Left forelimb (tissue), 1 donor: ENCODE results near the gene STK38.
A peak's percentile ranks its signal among the peaks of the same experiment; 100 is the strongest.
"Not testable (repeated sequence)": the region's sequence is repeated elsewhere in the genome, so short reads cannot be mapped to it uniquely, and the experiment has no call there.

ENCODE experiments used
- DNase-seq: peaks from one replicate; pipeline ENCODE4 v3.0.0-alpha.2; 2018; ENCODE audit warnings: low spot score

Gene STK38

DNA sequence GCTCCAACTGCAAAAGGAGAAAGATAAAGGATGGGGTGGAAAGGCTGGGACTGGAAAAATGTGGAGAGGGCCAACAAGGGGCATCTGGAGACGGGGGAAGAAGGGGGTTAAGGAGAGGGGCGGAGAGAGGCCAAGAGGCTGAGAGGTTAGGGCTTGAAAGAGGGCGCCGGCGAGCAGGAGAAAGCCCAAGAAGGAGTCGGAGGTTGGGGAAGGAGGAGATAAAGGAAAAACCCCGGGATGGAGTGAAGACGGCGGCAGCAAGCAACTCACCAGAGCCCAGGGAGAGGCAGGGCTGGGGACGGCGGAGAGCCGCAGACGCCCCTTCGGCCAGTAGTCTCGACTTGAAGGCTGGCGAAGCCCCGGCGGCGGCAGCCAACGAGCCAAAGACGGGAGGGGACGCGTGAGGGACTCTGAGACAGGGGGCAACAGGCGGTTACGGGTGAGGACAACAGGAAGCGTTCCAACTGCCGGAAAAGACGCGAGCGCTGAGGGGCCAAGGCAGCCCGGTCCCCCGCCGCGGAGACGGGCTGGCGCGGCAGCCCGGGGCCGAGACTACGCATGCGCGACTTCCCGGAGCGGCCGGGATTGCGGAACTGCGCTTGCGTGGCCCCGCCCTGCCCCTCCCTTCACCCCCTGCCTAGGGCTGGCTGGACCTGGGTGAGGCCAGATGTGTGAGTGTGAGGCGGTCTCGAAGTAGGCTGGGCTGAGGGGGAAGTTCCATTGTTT, at the start of gene STK38:
TSS of gene STK38 (minus strand) at position 560 of the 726 bp plus-strand sequence. CDS start 7,277 bp downstream, outside the sequence.
- DNase-seq: peak; percentile 97

DNA sequence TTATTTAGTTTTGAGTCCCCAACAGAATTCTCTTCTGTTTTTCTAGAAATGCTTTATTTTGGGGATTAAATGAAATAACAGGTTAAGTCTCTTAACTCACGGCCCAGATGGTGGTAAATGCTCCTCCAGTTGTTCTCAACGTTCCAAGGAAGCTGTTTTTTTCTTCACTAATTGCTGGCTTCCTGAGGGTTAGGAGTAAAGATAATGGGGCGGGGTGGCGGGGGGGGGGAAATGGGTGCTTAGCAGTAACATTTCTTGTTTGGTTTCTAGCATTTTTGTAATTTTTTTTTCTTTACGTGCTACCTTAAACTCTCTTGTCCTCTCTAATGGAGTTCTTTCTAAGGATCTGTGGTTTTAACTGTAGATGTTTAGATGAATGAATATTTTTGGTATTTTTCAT, 49.1 kb upstream of the STK38 start:
- DNase-seq: peak; percentile 12

DNA sequence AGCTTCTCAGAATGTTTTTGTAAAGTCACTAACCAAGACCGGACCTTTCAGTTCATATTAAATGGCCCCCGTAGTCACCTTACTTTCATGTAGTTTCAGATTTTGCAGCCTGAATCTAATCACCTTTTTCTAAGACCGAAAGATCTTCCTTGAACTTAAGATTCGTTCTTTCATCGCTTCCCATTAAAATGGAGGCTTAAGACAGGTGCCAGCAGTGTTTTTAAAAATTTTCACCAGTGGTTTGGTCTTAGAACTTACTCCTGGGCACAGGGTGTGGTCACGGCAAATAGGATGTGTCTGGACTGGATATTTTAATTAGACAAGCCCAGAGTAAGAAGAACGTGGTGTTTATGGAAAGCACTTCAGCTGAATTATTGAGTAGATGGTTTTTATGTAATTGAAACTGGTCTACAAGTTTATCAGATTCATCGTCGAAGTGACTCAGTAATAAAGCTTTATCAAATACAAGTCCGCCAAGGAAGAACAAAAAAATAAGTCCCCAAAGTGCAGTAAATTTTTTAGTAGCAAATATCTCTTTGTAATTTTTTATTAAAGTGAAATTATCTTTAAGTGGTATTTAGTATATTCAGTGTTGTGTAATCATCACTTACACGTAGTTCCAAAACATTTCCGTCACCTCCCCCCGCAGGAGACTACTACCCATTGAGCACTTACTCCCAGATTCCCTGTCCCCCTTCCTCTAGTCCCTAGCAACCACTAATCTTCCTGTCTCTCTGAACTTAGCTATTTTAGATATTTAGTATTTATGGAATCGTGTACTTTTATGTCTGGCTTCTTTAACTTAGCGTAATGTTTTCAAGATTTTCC, 47.8 kb upstream of the STK38 start:
- no peak for DNase-seq

- DNase-seq: peak; percentile 96
Observed at GRCh38 chr6:36594029-36594815, 46.9 kb upstream of the STK38 start, which contains the start of gene SRSF3. TSS of gene SRSF3 (plus strand) at chr6:36594362. CDS start at chr6:36596763, 2,401 bp downstream.

- DNase-seq: peak; percentile 68
Observed at GRCh38 chr6:36593569-36594028, 46.3 kb upstream of the STK38 start.

GRCh38 chr6:36592221-36592655, 45.0 kb upstream of the STK38 start:
- no peak for DNase-seq

DNA sequence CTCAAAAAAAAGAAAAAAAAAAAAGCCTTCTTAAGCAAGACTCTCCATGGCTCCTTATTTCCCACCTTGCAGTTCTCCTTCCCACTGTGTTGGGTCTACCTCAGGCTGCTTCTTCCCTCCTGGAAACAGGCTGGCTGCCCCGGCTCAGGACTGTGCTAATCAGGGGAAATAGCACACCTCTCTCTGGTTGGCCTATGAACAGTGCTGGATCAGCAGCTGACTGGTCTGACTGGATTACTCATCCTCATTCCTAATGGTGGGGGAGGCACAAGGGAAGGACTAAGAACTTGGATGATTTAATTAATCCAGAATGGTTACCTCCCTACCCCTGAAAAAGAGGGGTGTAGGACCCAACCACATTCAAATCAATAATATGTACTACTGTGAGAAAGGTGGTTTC, 43.0 kb upstream of the STK38 start:
- no peak for DNase-seq

DNA sequence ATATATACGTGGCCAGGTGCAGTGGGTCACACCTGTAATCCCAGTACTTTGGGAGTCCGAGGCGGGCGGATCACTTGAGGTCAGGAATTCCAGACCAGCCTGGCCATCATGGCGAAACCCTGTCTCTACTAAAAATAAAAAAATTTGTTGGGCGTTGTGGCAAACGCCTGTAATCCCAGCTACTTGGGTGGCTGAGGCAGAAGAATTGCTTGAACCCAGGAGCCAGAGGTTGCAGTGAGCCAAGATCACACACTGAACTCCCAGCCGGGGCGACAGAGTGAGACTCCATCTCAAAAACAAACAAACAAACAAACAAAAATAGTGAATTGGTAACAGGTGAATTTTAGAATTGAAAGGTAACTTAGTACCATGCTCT, 41.7 kb upstream of the STK38 start:
- DNase-seq: not testable (repeated sequence)

- DNase-seq: no peak
Observed at GRCh38 chr6:36586606-36587005, 39.3 kb upstream of the STK38 start.

DNA sequence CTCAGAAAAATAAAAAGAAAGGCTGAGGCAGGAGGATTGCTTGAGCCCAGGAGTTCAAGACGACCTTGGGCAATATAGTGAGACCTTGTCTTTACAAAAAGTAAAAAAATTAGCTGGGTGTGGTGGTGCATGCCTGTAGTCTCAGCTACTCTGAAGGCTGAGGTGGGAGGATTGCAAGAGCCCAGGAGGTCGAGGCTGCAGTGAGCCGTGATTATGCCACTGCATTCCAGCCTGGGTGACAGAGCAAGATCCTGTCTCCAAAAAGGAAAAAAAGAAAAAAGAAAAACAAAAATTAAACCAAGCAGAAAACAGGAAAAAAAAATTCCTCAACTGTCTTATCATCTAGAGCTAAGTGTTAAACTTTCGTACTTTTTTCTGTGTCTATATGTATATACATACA, 34.4 kb upstream of the STK38 start:
- DNase-seq: no peak

GRCh38 chr6:36580184-36580526, 32.9 kb upstream of the STK38 start:
- DNase-seq: no peak

- no peak for DNase-seq
Observed at GRCh38 chr6:36578431-36578830, 31.2 kb upstream of the STK38 start.

GRCh38 chr6:36578030-36578429, 30.8 kb upstream of the STK38 start:
- no peak for DNase-seq

- no peak for DNase-seq
Observed at GRCh38 chr6:36577301-36577700, 30.0 kb upstream of the STK38 start.

DNA sequence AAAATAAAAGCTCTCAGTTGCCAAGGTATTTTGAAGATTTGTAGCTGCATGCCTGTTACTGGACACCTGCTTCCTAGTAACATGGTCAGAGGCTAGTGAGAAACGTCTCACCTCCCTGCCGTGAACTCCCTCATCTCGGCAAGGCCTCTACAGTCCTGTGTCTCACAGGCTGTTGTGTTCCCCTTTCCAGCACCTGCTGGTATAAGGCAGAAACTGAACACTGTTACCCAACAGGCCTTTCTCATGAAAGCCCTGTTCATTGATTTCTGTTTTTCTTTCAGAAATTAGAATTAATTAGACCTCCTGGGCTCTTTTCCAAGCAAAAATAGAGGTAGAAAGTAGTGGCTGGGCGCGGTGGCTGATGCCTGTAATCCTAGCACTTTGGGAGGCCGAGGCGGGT, 29.3 kb upstream of the STK38 start:
- DNase-seq: no peak

DNA sequence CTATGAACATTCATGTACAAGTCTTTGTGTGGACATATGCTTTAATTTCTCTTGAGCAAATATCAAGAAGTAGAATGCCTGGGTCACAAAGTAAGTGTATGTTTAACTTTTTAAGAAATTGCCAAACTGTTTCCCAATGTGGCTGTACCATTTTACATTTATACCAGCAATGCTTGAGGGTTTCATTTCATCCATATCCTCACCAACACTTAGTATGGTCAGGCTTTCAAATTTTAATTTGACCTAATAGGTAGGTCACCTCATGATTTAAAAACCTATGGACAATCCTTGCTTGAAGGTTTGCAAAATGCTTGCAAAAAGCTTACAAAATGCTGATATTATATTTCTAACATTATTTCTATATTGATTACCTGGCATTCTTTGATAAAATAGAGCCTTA, 27.4 kb upstream of the STK38 start:
- DNase-seq: no peak

GRCh38 chr6:36572353-36573311, 25.4 kb upstream of the STK38 start:
- not testable (repeated sequence) for DNase-seq

- no peak for DNase-seq
Observed at GRCh38 chr6:36571122-36572043, 24.1 kb upstream of the STK38 start.

DNA sequence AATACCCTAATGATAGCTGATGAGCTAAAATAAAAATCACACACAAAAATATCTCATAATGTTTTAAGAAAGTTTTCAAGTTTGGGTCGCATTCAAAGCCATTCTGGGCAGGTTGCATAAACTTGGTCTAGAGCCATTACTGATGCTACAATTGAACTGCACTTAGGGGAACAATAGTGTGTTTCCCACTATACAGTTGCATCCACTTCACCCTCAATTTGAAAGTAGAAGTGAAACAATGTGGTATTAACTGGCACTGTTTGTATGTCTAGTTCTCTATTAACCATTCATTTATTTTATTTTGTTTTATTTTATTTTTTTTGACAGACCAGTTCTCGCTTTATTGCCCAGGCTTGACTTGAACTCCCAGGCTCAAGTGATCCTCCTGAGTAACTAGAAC, 23.0 kb upstream of the STK38 start:
- DNase-seq: no peak

DNA sequence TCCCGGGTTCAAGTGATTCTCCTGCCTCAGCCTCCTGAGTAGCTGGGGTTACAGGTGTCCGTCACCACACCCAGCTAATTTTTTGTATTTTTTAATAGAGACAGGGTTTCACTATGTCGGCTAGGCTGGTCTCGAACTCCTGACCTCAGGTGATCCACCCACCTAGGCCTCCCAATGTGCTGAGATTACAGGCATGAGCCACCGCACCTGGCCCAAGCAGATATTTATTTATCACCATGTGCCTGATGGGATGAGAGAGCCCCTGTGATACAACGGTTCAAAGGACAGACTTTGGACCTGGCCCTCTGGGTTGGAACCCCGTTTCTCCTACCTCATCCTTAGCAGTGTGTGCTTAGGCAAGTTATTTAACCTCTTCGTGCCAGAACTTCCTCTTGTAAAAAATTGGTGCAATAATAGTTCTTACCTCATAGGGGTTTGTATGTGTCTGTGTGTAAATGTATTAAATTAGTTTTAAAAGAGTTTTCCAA, 19.2 kb upstream of the STK38 start:
- DNase-seq: no peak
